WI38 (cell line): ENCODE data around the gene POLR3C.
A peak's percentile ranks its signal among the peaks of the same experiment; 100 is the strongest.
"Not testable (repeated sequence)": the region's sequence is repeated elsewhere in the genome, so short reads cannot be mapped to it uniquely, and the experiment has no call there.

Experiments used
- H3K4me3 ChIP-seq: 2 replicates; pipeline ENCODE4 v1.5.1; 2011; ENCODE audit warnings: low read depth, mild to moderate bottlenecking, control low read depth, low read length
- TF ChIP-seq, protein P1 (sequence below): IDR thresholded peaks from 2 replicates; pipeline ENCODE4 v1.5.1; 2012; ENCODE audit warnings: low read depth, mild to moderate bottlenecking, control low read depth, low read length

POLR3C gene

DNA sequence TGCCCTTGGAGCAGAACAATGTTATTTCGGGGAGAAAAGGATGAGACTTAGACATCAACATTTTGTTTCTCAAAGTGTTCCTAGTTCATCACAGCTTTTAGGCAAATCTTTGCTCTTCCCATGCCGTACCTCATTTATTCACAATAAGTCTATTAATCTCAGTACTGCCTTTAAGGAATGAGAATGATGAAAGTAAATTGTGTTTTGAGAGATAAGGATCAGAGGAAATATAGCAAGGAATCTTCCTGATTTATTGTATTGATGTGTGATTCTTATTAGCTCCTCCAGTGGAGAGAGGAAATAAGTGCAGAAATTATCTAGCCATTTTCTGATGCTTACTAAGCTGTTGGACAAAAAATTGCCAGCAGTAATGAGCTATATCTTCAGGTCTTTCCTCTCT is 2.0 kb downstream of the POLR3C start:
- H3K4me3 ChIP-seq = no peak overlapping the region; the same call in 1 of the 2 replicates
- TF ChIP-seq, protein P1, sequence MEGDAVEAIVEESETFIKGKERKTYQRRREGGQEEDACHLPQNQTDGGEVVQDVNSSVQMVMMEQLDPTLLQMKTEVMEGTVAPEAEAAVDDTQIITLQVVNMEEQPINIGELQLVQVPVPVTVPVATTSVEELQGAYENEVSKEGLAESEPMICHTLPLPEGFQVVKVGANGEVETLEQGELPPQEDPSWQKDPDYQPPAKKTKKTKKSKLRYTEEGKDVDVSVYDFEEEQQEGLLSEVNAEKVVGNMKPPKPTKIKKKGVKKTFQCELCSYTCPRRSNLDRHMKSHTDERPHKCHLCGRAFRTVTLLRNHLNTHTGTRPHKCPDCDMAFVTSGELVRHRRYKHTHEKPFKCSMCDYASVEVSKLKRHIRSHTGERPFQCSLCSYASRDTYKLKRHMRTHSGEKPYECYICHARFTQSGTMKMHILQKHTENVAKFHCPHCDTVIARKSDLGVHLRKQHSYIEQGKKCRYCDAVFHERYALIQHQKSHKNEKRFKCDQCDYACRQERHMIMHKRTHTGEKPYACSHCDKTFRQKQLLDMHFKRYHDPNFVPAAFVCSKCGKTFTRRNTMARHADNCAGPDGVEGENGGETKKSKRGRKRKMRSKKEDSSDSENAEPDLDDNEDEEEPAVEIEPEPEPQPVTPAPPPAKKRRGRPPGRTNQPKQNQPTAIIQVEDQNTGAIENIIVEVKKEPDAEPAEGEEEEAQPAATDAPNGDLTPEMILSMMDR = no peak

DNA sequence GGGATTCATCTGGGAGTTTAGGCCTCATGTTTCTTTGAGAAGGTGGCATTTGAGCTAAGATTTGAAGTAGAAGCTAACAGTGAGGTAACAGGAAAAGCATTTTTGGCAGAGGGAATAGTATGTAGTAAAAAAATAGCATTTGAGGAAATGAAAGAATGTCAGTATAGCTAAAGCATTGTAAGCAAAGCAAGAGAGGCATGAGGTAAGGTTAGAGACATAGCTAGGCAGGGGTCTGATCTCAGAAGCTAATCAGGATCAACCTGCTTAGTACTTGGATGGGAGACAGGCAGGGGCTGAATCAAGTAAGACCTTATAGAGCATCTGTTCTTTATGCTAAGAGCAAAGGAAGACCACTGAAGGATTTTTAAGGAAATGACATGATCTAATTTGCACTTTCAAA is 4.0 kb downstream of the POLR3C start:
- TF ChIP-seq, protein P1 = no peak
- H3K4me3 ChIP-seq = no peak overlapping the region

DNA sequence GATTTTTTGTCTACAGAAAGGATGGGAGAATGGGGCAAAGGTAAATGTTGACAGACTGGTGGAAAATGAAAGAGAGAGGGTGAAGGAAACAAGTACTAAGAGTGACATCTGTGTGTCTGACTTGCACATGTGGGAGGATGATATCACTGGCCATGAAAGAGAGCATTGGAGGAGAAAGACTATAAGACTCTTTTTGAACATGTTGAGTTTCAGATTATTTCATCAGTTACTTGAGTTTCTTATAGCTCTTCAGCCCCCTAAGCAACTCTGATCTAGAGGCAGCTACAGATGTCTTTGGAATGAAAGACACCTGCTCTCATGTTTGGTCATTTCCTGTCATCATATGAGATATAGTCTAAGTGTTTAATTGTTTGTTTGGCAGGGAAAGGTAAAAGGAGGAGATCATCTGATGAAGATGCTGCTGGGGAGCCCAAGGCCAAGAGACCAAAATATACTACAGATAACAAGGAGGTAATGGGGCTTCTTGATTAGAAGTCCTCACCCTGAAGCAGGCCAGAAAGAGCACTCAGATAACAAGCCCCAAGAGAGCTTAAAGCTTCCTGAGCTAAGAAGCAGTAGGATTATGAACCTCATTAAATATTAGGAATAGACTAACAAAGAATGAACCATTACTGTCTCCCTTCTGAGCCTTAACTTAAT is 4.5 kb downstream of the POLR3C start:
- TF ChIP-seq, protein P1 = no peak
- H3K4me3 ChIP-seq = no peak overlapping the region

DNA sequence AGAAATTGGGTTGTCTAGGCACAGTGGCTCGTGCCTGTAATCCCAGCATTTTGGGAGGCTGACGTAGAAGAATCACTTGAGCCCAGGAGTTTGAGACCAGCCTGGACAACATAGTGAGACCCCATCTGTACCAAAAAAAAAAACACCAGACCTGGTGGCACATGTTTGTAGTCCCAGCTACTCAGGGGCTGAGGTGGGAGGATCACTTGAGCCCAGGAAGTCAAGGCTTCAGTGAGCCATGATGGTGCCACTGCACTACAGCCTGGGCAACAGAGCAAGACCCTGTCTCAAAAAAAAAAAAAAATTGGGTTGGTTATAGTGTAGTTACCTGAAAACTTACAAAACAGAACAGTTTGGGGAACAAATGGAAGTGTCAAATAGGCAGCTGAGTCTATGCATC is 6.8 kb downstream of the POLR3C start:
- H3K4me3 ChIP-seq = not testable (repeated sequence)

DNA sequence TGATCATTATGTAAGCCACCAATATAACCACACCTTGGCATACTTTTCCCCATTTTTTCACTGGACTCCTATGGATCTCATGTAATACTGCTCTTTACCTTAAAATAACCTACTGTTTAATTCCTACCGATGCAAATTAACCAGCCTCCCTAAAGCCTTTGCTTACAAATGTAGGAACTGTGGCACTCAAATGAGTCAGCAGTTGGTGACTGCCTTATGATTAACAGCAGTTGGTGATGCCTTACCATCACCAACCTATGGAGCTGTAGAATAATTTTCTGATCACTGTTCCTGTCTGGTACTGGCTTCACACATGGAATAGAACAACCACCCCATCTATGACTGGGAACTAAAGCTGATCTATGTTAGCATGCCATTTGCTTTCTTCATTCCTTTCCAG is 13.7 kb downstream of the POLR3C start:
- no peak overlapping the region for H3K4me3 ChIP-seq
- TF ChIP-seq, protein P1 = no peak

DNA sequence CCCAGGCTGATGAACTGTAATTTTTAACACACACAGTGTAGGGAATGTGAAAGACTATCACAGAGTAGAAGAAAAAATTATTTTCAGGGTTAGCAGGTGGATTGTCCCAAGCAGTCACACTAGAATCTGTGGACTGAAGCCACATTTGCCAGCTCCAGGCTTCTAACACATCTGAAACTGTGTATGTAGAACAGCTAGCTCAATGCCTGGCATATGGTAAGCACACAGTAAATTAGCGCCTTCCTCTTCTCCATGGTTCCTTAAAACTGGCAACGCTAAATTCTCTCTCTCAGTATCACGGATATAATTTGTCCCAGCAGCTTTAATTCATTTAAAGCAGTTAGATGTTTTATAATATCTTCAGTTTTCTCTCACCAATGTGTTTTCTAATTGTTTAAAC is 19.0 kb downstream of the POLR3C start:
- no peak overlapping the region for H3K4me3 ChIP-seq
- TF ChIP-seq, protein P1 = no peak

DNA sequence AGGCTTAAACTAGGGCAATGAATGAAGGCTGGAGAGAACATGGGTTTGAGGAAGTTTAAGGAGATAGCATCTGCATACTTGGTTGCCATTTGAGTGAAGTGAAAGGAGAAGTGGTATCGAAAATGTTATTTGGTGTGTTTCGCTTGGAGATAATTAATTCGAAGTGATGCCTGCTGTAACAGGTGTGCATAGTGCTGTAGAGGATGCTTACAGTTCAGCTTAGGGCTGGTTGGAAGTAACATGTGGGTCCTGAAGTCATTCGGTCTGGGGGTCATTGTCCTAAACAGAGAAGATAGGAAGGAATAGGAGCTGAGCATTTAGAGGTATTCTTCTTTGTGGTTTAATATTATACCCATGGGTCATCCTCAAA is 21.1 kb downstream of the POLR3C start:
- TF ChIP-seq, protein P1 = no peak

More for the DNA sequence above, 21.1 kb downstream of the POLR3C start:
- H3K4me3 ChIP-seq = peak overlapping the region; percentile 57
